ENCODE measurements around the gene PACC1.
"Not testable (repeated sequence)": the region's sequence is repeated elsewhere in the genome, so short reads cannot be mapped to it uniquely, and the experiment has no call there.

PACC1 gene

GRCh38 chr1:212395678-212396437 lies 18.8 kb downstream of the PACC1 start:
- DNase-seq: not testable (repeated sequence)

GRCh38 chr1:212388985-212389716 lies 25.5 kb downstream of the PACC1 start:
- no peak for DNase-seq

DNA sequence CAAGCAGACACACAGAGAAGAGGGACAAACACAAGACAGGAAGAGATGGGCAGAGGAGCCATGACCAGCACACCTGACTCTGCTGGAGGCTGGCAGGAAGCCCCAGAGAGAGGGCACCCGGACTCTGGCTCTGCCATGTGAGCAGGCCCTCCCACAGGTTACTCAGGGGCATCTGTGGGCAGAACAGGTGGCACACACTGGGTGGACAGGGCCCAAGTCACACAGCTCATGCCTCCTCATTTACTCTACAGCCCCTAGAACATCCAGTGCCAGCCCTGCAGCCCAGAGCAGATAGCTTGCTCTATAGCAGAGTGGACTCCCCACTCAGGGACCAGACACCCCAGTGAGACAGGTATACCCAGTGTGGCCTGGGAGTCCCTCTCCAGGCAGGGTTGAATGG lies 28.7 kb downstream of the PACC1 start:
- no peak for DNase-seq

DNA sequence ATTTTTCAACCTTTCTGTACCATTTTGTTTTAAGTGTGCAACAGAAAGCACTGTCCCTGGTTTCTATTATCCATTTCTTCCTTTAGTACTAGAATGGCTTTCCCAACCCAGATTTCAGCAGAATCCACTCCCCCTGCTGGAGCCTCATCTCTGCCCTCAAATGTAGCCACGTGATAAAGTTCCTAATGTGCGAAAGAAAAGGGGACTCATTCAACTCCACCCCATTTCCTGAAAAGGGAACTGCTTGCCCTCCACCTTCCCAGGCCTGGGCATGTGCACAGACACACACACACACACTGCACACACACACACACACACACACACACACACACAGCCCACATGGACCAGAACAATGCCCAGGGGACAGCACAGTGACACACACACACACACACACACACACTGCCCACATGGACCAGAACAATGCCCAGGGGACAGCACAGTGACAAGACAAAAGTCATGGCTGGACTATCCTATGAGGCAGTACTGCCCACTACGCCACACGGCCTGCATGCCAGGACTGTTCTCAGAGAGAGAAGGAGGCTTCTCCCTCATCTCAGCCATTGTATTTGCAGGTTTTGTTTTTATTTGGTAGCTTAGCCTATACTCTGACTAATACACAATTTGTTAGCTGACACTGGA lies 33.2 kb downstream of the PACC1 start:
- no peak for DNase-seq

- DNase-seq: no peak
These were observed 35.3 kb downstream of the PACC1 start for GRCh38 chr1:212379366-212379765.

- no peak for DNase-seq
These were observed 37.0 kb downstream of the PACC1 start for GRCh38 chr1:212377644-212378043.

DNA sequence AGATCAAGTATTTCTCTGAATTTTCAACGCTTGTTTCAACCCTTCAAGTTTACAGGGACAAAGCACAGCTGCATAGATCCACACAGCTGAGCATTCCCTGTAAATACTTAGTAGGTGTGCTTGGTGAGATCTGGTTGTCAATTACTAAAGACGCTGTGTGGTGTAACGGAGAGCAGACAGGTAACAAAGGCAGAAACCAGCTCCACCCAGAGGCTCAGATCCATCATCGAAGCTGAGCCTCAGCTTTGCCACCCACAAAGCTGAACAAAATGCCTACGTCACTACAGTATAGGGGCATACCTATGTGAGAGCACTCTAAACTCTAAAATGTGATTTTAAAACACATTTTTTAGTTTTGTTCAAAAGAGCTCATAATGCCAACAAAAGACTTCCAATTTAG lies 38.7 kb downstream of the PACC1 start:
- DNase-seq: no peak

DNA sequence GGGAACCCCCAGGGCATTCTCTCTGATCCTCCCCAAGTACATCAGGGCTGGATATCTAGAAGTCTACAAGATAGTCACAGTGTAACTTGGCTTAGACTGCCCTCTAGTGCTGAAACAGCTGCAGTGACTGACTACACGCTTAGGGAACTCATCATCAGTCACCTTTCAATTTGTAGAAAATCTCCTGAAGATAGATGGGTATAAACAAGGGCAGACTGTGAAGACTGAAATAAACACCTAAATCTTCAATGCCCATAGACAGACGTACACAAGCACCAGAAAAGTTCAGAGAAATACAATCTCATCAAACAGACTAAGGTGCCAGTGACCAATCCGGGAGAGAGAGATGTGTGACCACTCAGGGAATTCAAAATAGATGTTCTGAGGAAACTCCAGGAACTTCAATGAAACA lies 46.6 kb downstream of the PACC1 start:
- DNase-seq: peak; percentile 59

- no peak for DNase-seq
These were observed 47.1 kb downstream of the PACC1 start for GRCh38 chr1:212367474-212368072.

DNA sequence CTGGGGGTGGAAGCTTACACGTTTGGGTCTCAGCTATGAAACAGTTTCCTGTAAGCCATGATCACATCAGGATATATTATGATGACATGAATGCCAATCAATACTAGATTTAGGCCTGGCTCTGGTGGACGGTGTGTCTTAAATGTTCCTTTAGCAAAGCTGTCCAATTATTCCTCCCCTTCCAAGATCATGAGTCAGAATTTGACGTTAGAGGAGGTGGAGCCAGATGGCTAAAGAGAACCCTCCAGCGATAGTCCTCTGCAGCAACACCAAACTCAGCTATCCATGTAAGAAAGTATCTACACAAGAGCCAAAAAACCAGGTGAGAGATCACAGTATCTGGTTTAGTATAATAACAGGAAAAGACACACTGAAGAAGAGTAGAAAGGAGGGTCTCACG lies 47.8 kb downstream of the PACC1 start:
- DNase-seq: no peak

DNA sequence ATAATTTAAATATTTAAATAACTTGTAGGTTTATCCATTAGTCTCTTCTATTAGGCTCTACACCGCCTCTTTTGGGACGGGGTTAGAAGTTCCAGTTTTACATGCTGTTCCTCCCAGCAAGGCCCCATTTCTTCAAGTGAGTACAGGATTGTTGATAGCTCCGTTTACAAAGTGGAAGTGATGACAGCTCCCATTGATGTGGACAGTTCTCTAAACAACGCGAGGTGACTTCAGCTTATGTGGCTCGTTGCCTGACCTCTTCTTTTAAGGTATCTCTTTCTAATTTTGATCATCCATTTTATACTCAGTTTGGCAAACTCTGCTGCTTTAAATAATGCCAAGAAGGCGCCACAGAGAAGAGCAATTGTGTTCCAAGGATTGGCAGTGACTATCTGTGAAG lies 49.7 kb downstream of the PACC1 start:
- DNase-seq: no peak

DNA sequence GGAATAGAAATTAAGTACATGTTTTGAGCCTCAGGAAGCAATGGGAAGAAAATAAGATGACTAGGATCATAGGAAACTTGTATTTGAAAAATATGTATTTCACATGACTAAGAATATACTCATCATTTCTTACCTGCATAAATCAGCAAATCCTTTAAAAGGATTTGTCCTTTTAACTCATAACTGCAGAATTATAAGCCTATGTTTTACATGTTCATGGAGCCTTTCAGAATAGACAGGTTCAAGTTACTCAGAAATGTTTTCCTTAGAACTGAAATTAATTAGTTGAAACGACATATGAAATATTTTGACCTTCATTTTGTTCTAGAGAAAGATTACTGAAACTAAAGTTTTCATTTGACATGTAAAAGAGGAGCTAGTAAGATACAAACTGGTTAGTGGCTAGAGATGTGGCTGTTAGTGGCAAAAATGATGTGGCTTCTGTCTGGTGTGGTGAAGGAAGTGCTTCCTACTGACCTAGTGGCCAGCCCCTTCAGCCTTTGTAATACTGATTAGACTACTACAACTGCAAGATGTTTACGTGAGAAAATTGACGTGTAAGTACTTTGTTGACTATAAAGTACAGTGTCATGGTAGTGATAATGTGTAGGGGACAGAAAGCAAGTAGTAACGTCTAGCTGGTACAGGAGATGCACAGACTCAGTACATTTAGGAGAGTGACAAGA lies 54.7 kb downstream of the PACC1 start:
- no peak for DNase-seq

GRCh38 chr1:212355230-212355969 lies 59.3 kb downstream of the PACC1 start:
- DNase-seq: no peak

- DNase-seq: no peak
These were observed 60.2 kb downstream of the PACC1 start for GRCh38 chr1:212354464-212354863.

DNA sequence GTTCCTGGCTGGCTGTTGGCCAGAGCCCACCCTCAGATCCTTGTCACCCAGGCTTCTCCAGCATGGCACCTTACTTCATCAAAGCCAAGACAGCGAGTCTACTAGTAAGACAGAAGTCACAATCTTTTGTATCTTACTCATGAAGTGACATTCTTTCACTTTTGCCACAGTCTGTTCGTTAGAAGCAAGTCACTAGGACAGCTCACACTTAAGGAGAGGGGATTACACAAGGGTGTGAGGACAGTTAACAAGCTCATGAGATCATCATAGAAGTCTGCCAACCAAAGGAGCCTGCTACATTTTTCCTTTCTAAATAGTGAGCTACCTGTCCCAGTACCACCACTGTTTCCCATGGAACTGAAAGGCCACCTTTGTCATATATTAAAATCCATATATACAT lies 61.5 kb downstream of the PACC1 start:
- no peak for DNase-seq

DNA sequence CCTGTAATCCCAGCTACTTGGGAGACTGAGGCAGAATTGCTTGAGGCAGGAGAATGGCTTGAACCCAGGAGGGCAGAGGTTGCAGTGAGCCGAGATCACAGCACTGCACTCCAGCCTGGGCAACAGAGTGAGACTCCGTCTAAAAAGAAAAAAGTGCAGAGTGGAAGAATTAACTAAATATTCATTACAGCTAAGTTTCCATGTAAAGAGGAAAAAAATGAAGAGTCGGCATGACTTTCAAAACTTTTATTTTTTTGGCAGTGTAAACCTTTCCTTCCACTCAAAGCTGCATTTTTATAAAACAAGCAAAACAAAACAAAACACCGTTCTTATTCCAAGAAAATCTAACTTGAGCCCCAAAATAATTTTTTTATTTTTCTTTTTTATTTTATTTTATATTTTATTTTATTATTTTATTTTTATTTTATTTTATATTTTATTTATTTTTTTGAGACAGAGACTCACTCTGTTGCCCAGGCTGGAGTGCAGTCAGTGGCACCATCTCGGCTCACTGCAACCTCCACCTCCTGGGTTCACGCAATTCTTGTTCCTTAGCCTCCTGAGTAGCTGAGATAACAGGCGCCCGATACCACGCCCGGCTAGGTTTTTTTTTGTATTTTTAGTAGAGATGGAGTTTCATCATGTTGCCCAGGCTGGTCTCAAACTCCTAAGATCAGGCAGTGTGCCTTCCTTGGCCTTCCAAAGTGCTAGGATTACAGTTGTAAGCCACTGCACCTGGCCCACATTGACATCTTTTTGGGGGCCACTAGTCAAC lies 62.9 kb downstream of the PACC1 start:
- DNase-seq: no peak

- DNase-seq: no peak
These were observed 68.1 kb downstream of the PACC1 start for GRCh38 chr1:212346601-212347000.

DNA sequence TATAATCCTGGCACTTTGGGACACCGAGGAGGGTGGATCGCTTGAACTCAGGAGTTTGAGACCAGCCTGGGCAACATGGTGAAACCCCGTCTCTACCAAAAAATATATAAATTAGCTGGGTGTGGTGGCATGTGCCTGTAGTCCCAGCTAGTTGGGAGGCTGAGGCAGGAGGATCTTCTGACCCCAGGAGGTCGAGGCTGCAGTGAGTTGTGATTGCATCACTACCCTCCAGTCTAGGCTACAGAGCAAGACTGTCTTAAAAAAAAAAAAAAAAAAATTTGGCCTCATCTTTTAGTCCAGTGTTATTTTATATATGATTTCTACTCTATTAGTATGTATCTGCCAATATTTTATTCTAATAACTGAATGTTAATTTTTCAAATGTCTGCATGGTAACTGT lies 69.8 kb downstream of the PACC1 start:
- DNase-seq: no peak

GRCh38 chr1:212341090-212341489 lies 73.6 kb downstream of the PACC1 start:
- no peak for DNase-seq

GRCh38 chr1:212329105-212329504 lies 85.6 kb downstream of the PACC1 start:
- no peak for DNase-seq

- DNase-seq: no peak
These were observed 86.4 kb downstream of the PACC1 start for GRCh38 chr1:212328248-212328647.

Measured in COR-L47 (cell line).